Stomach smooth muscle (tissue), 2 donors: ENCODE data around the gene PDCD1.

Source experiments
- H3K27ac ChIP-seq: one replicate; pipeline ENCODE4 v1.7.0; 2013; ENCODE audit warnings: mild to moderate bottlenecking, low read length, inconsistent platforms
- H3K27me3 ChIP-seq, 2 donors: one replicate each; pipeline ENCODE4 v1.7.0; 2013; ENCODE audit warnings: low read length in 2 of 2; ENCODE audit not compliant: insufficient read depth in 2 of 2, control insufficient read depth in 1 of 2
- H3K36me3 ChIP-seq, 2 donors: one replicate each; pipeline ENCODE4 v1.7.0; 2013; ENCODE audit warnings: low read length in 2 of 2; ENCODE audit not compliant: control insufficient read depth in 2 of 2, insufficient read depth in 2 of 2
- H3K4me1 ChIP-seq: one replicate; pipeline ENCODE4 v1.7.0; 2013; ENCODE audit warnings: low read length; ENCODE audit not compliant: control insufficient read depth, insufficient read depth
- H3K4me3 ChIP-seq, 2 donors: one replicate each; pipeline ENCODE4 v1.7.0; 2013; ENCODE audit warnings: low read length in 2 of 2
- H3K9ac ChIP-seq, 2 donors: one replicate each; pipeline ENCODE4 v1.7.0; 2013; ENCODE audit warnings: low read length in 2 of 2, mild to moderate bottlenecking in 1 of 2
- H3K9me3 ChIP-seq, 2 donors: one replicate each; pipeline ENCODE4 v1.7.0; 2013; ENCODE audit warnings: low read length in 2 of 2; ENCODE audit not compliant: control insufficient read depth in 2 of 2
- donor health status: healthy.
- donor health status: Pancreatic carcinoma.

PDCD1 gene

GRCh38 chr2:241846406-241846805 lies 12.3 kb downstream of the PDCD1 start:
- Histone ChIP-seq H3K27me3 (no peaks in the 10 kb centered on the region), H3K36me3 (no peaks in the 10 kb centered on the region), H3K4me1 (peaks cover 11% of the 10 kb centered on the region), H3K9me3 (no peaks in the 10 kb centered on the region), H3K27ac (no peak overlapping the region), H3K4me3 (no peak overlapping the region), H3K9ac (no peak overlapping the region)

- Histone ChIP-seq H3K36me3 (no peaks in the 10 kb centered on the region), H3K9me3 (no peaks in the 10 kb centered on the region), H3K4me3 (peak overlapping the region in 1 of 2 donors; percentile 67), H3K9ac (peak overlapping the region in 1 of 2 donors; percentile 55), H3K27ac (no peak overlapping the region), H3K4me1 (peaks cover 11% of the 10 kb centered on the region), H3K27me3 (no peaks in the 10 kb centered on the region)
Measured at GRCh38 chr2:241844831-241845578, 13.7 kb downstream of the PDCD1 start.

- H3K9ac ChIP-seq, result peak overlapping the region; percentile 55 to 62
- H3K27me3 ChIP-seq, result no peaks in the 10 kb centered on the region
- H3K4me1 ChIP-seq, result peaks cover 11% of the 10 kb centered on the region
- peak overlapping the region; percentile 43 to 67 for H3K4me3 ChIP-seq
- H3K27ac ChIP-seq, result no peak overlapping the region
- no peaks in the 10 kb centered on the region for H3K9me3 ChIP-seq
- H3K36me3 ChIP-seq, result no peaks in the 10 kb centered on the region
Measured at GRCh38 chr2:241844066-241844728, 14.5 kb downstream of the PDCD1 start.

GRCh38 chr2:241843321-241844065 lies 15.2 kb downstream of the PDCD1 start:
- H3K4me1 ChIP-seq, result peaks cover 11% of the 10 kb centered on the region
- no peak overlapping the region for H3K9ac ChIP-seq
- H3K27me3 ChIP-seq, result no peaks in the 10 kb centered on the region
- no peaks in the 10 kb centered on the region for H3K9me3 ChIP-seq
- no peaks in the 10 kb centered on the region for H3K36me3 ChIP-seq
- no peak overlapping the region for H3K4me3 ChIP-seq
- no peak overlapping the region for H3K27ac ChIP-seq

GRCh38 chr2:241842620-241843211 lies 16.0 kb downstream of the PDCD1 start:
- Histone ChIP-seq H3K4me3 (no peak overlapping the region), H3K27ac (no peak overlapping the region), H3K27me3 (no peaks in the 10 kb centered on the region), H3K4me1 (peaks cover 11% of the 10 kb centered on the region), H3K36me3 (no peaks in the 10 kb centered on the region), H3K9ac (no peak overlapping the region), H3K9me3 (no peaks in the 10 kb centered on the region)

- H3K36me3 ChIP-seq, result no peaks in the 10 kb centered on the region
- H3K4me1 ChIP-seq, result peaks cover 11% of the 10 kb centered on the region
- H3K9me3 ChIP-seq, result no peaks in the 10 kb centered on the region
- no peaks in the 10 kb centered on the region for H3K27me3 ChIP-seq
- no peak overlapping the region for H3K27ac ChIP-seq
- H3K9ac ChIP-seq, result no peak overlapping the region
- no peak overlapping the region for H3K4me3 ChIP-seq
Measured at GRCh38 chr2:241842067-241842415, 16.7 kb downstream of the PDCD1 start.

GRCh38 chr2:241841181-241842066 lies 17.3 kb downstream of the PDCD1 start:
- Histone ChIP-seq H3K27ac (no peak overlapping the region), H3K9me3 (no peaks in the 10 kb centered on the region), H3K4me1 (peaks cover 11% of the 10 kb centered on the region), H3K27me3 (no peaks in the 10 kb centered on the region), H3K9ac (no peak overlapping the region), H3K4me3 (no peak overlapping the region), H3K36me3 (no peaks in the 10 kb centered on the region)

GRCh38 chr2:241837197-241837965 lies 21.3 kb downstream of the PDCD1 start:
- no peaks in the 10 kb centered on the region for H3K4me1 ChIP-seq
- H3K27ac ChIP-seq, result no peak overlapping the region
- H3K9ac ChIP-seq, result no peak overlapping the region
- no peaks in the 10 kb centered on the region for H3K36me3 ChIP-seq
- peaks cover 0 to 11% of the 10 kb centered on the region in 2 donors for H3K27me3 ChIP-seq
- no peaks in the 10 kb centered on the region for H3K9me3 ChIP-seq
- H3K4me3 ChIP-seq, result no peak overlapping the region

- H3K4me3 ChIP-seq, result no peak overlapping the region
- no peaks in the 10 kb centered on the region for H3K36me3 ChIP-seq
- no peaks in the 10 kb centered on the region for H3K4me1 ChIP-seq
- H3K9me3 ChIP-seq, result no peaks in the 10 kb centered on the region
- peaks cover 0 to 12% of the 10 kb centered on the region in 2 donors for H3K27me3 ChIP-seq
- H3K9ac ChIP-seq, result no peak overlapping the region
- no peak overlapping the region for H3K27ac ChIP-seq
Measured at GRCh38 chr2:241836292-241836691, 22.4 kb downstream of the PDCD1 start.
